Left forelimb (tissue), 1 donor: ENCODE results near the gene MZT2A.
"Not testable (repeated sequence)": the region's sequence is repeated elsewhere in the genome, so short reads cannot be mapped to it uniquely, and the experiment has no call there.

Experiments used
- DNase-seq: peaks from one replicate; pipeline ENCODE4 v3.0.0-alpha.2; 2018; ENCODE audit warnings: low spot score

MZT2A gene

GRCh38 chr2:131451265-131451949, 40.8 kb downstream of the MZT2A start:
- not testable (repeated sequence) for DNase-seq

GRCh38 chr2:131447981-131448380, 44.2 kb downstream of the MZT2A start:
- DNase-seq, result not testable (repeated sequence)

DNA sequence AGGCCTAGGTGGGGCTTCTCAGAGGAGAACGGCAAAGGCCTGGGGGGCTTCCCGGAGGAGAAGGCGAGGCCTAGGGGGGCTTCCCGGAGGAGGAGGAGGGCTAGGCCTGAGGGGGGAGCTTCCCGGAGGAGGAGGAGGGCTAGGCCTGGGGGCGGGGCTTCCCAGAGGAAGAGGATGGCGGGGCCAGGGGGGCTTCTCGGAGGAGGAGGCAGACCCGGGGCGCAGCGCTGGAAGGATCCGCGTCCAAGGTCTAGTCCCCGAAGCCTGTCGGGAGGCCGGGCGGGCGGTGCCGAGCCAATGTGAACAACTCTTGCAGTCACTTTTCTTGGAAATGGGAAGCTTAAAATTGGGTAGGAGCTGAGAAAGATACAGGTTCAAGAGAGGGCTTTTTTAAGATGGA, 46.3 kb downstream of the MZT2A start:
- no peak for DNase-seq

DNA sequence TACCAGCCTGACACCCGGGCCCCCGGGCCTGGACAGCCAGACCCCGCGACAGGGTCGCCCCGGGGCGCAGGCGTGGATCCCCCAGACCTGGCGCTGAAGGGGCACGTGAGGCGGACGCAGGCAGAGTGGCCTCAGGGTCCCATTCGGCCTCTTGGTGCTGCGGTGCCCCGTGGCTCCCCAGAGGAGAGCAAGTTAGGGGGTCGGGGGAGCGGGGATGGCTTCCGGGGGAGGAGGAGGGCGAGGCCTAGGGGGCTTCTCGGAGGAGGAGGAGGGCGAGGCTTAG, 46.7 kb downstream of the MZT2A start:
- DNase-seq, result not testable (repeated sequence)

- not testable (repeated sequence) for DNase-seq
Measured at GRCh38 chr2:131444736-131445514, 47.3 kb downstream of the MZT2A start.

- not testable (repeated sequence) for DNase-seq
Measured at GRCh38 chr2:131440742-131441468, 51.3 kb downstream of the MZT2A start.
